SK-N-SH treated with all-trans-retinoic acid at 6 μM for 48 hours (cell line): ENCODE measurements around the gene SERPINA12.

Experiments used
- CSDC2 ChIP-seq: fragments of 250-450 bp; sonication (Bioruptor Pico); IDR thresholded peaks from 2 replicates; pipeline ENCODE4 v1.5.0; 2020; ENCODE audit warnings: mild to moderate bottlenecking, moderate library complexity
- ESRRG ChIP-seq: fragments of 250-450 bp; sonication (Bioruptor Pico); IDR thresholded peaks from 2 replicates; pipeline ENCODE4 v1.6.1; 2021; ENCODE audit warnings: mild to moderate bottlenecking
- RARB ChIP-seq: fragments of 250-450 bp; sonication (Bioruptor Pico); IDR thresholded peaks from 2 replicates; pipeline ENCODE4 v1.8.0; 2021; ENCODE audit warnings: mild to moderate bottlenecking, moderate library complexity
- ZFP3 ChIP-seq: fragments of 250-450 bp; sonication (Bioruptor Pico); IDR thresholded peaks from 2 replicates; pipeline ENCODE4 v1.5.0; 2020; ENCODE audit warnings: mild to moderate bottlenecking, moderate library complexity
- ZFP30 ChIP-seq: fragments of 450-650 bp; formaldehyde crosslinking; IDR thresholded peaks from 2 replicates; pipeline ENCODE4 v1.5.0; 2022; ENCODE audit warnings: mild to moderate bottlenecking, moderate library complexity
- TF ChIP-seq, protein P1 (sequence below): fragments of 250-450 bp; sonication (Bioruptor Pico); IDR thresholded peaks from 2 replicates; pipeline ENCODE4 v1.8.0; 2020; ENCODE audit warnings: mild to moderate bottlenecking, moderate library complexity, borderline replicate concordance
- TF ChIP-seq, protein P2 (sequence below): fragments of 250-450 bp; sonication (Bioruptor Pico); IDR thresholded peaks from 2 replicates; pipeline ENCODE4 v1.5.1; 2020; ENCODE audit warnings: low read depth, mild to moderate bottlenecking, moderate library complexity

DNA sequence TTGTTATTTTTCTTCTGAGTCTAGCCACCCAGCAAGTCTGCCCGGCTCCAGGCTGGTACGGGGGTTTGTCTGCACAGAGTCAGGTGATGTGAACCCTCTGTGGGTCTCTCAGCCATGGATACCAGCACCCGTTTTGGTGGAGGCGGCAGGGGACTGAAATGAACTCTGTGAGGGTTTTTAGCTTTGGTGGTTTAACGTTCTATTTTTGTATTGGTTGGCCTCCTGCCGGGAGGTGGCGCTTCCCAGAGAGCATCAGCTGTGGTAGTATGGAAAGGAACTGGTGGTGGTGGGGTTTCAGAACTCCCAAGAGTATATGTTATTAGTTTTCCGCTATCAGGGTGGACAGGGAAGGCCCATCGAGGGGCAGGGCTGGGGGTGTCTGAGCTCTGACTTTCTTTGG lies 46.7 kb upstream of the SERPINA12 start:
- TF ChIP-seq RARB (CRISPR knock-in tag) (no peak), CSDC2 (CRISPR knock-in tag) (no peak), ESRRG (CRISPR knock-in tag) (no peak), ZFP3 (no peak), ZFP30 (CRISPR knock-in tag) (no peak)
- TF ChIP-seq, protein P1, sequence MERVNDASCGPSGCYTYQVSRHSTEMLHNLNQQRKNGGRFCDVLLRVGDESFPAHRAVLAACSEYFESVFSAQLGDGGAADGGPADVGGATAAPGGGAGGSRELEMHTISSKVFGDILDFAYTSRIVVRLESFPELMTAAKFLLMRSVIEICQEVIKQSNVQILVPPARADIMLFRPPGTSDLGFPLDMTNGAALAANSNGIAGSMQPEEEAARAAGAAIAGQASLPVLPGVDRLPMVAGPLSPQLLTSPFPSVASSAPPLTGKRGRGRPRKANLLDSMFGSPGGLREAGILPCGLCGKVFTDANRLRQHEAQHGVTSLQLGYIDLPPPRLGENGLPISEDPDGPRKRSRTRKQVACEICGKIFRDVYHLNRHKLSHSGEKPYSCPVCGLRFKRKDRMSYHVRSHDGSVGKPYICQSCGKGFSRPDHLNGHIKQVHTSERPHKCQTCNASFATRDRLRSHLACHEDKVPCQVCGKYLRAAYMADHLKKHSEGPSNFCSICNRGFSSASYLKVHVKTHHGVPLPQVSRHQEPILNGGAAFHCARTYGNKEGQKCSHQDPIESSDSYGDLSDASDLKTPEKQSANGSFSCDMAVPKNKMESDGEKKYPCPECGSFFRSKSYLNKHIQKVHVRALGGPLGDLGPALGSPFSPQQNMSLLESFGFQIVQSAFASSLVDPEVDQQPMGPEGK (CRISPR knock-in tag): no peak
- TF ChIP-seq, protein P2, sequence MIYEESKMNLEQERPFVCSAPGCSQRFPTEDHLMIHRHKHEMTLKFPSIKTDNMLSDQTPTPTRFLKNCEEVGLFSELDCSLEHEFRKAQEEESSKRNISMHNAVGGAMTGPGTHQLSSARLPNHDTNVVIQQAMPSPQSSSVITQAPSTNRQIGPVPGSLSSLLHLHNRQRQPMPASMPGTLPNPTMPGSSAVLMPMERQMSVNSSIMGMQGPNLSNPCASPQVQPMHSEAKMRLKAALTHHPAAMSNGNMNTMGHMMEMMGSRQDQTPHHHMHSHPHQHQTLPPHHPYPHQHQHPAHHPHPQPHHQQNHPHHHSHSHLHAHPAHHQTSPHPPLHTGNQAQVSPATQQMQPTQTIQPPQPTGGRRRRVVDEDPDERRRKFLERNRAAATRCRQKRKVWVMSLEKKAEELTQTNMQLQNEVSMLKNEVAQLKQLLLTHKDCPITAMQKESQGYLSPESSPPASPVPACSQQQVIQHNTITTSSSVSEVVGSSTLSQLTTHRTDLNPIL: no peak
